Frontal cortex (tissue), 4 donors: ENCODE data around the gene PRR36. TPM values are rescaled to one million over a fixed set of nuclear protein-coding genes. Genes with fewer than 3 reads are reported as not detected.
A peak's percentile ranks its signal among the peaks of the same experiment; 100 is the strongest.
"Not testable (repeated sequence)": the region's sequence is repeated elsewhere in the genome, so short reads cannot be mapped to it uniquely, and the experiment has no call there.

Source experiments
- DNase-seq, 2 donors: peaks; one replicate each; pipeline ENCODE4 v3.0.0; 2012; ENCODE audit warnings: low spot score in 2 of 2
- FAIRE-seq: peaks from 2 replicates; lab custom pipeline; 2012; peaks lifted over from hg19 to GRCh38; lab: Jason Lieb, UNC
- total RNA-seq: library from RNA; depleted of rRNA; stranded (reverse); fragments of >200 nt; gene quantifications from one replicate; pipeline ENCODE4 v1.2.3, GENCODE V29; 2014
- donor health status: control.
- donor health status: control.
- donor health status: control.

Gene PRR36
- total RNA-seq = 2.9 TPM

GRCh38 chr19:7874076-7874896 lies at the start of gene PRR36:
Gene PRR36 (minus strand): TSS chr19:7874390. CDS start chr19:7873689, 701 bp downstream.
- FAIRE-seq (no peak), DNase-seq (peak in 1 of 2 donors; percentile 61)

GRCh38 chr19:7923295-7924191 lies 49.4 kb upstream of the PRR36 start:
- DNase-seq = no peak
- no peak for FAIRE-seq

- FAIRE-seq = no peak
Observed at GRCh38 chr19:7922836-7923195, 48.6 kb upstream of the PRR36 start.

GRCh38 chr19:7921967-7922835 lies 48.0 kb upstream of the PRR36 start:
- no peak for FAIRE-seq
- no peak for DNase-seq

More at GRCh38 chr19:7922836-7923195, 48.6 kb upstream of the PRR36 start:
- no peak for DNase-seq

- no peak for DNase-seq
- no peak for FAIRE-seq
Observed at GRCh38 chr19:7921302-7921966, 47.2 kb upstream of the PRR36 start.

GRCh38 chr19:7920519-7921301 lies 46.5 kb upstream of the PRR36 start:
- FAIRE-seq = no peak
- peak; percentile 99 for DNase-seq

- FAIRE-seq = no peak
- peak; percentile 87 to 93 for DNase-seq
Observed at GRCh38 chr19:7919610-7920518, 45.7 kb upstream of the PRR36 start, which contains the start of gene SNAPC2. Gene SNAPC2 (plus strand): TSS chr19:7920338. CDS start chr19:7920367, 29 bp downstream.

GRCh38 chr19:7918615-7919421 lies 44.6 kb upstream of the PRR36 start:
- DNase-seq (no peak), FAIRE-seq (no peak)

GRCh38 chr19:7918062-7918614 lies 43.9 kb upstream of the PRR36 start:
- FAIRE-seq, DNase-seq: not testable (repeated sequence)

GRCh38 chr19:7917267-7918061 lies 43.3 kb upstream of the PRR36 start:
- FAIRE-seq = no peak
- peak in 1 of 2 donors; percentile 68 for DNase-seq

GRCh38 chr19:7916955-7917266 lies 42.7 kb upstream of the PRR36 start:
- FAIRE-seq (no peak), DNase-seq (no peak)

GRCh38 chr19:7916103-7916954 lies 42.1 kb upstream of the PRR36 start:
- DNase-seq (no peak), FAIRE-seq (no peak)

GRCh38 chr19:7915250-7916102 lies 41.3 kb upstream of the PRR36 start:
- FAIRE-seq = no peak
- no peak for DNase-seq

- FAIRE-seq (no peak), DNase-seq (no peak)
Observed at GRCh38 chr19:7914598-7915045, 40.4 kb upstream of the PRR36 start, which contains the start of gene TGFBR3L. Gene TGFBR3L (plus strand): TSS chr19:7914830.
